HG03025 (cell line): ENCODE results near the gene ARG2.
"Not testable (repeated sequence)": the region's sequence is repeated elsewhere in the genome, so short reads cannot be mapped to it uniquely, and the experiment has no call there.

Source experiments
- ATAC-seq: cut with Tn5 transposase; IDR thresholded peaks from one replicate; pipeline ENCODE4 v1.9.1; 2021; ENCODE audit warnings: mild to moderate bottlenecking, moderate library complexity; ENCODE audit not compliant: unreplicated experiment, low FRiP score

Gene ARG2

GRCh38 chr14:67583711-67584644, 35.7 kb upstream of the ARG2 start:
- ATAC-seq = no peak

GRCh38 chr14:67584978-67585377, 34.7 kb upstream of the ARG2 start:
- ATAC-seq = no peak

GRCh38 chr14:67586369-67586768, 33.4 kb upstream of the ARG2 start:
- ATAC-seq = no peak

- no peak for ATAC-seq
Measured at GRCh38 chr14:67589204-67589770, 30.4 kb upstream of the ARG2 start.

- not testable (repeated sequence) for ATAC-seq
Measured at GRCh38 chr14:67593650-67594049, 26.1 kb upstream of the ARG2 start.

- ATAC-seq = no peak
Measured at GRCh38 chr14:67595392-67595791, 24.3 kb upstream of the ARG2 start.

- peak; percentile 95 for ATAC-seq
Measured at GRCh38 chr14:67599698-67600561, 19.8 kb upstream of the ARG2 start, which contains the start of gene PIGH. Gene PIGH (minus strand): TSS chr14:67600268. CDS start chr14:67600203, 65 bp downstream.

- not testable (repeated sequence) for ATAC-seq
Measured at GRCh38 chr14:67600562-67600974, 19.2 kb upstream of the ARG2 start.

- ATAC-seq = no peak
Measured at GRCh38 chr14:67602076-67602475, 17.6 kb upstream of the ARG2 start.

GRCh38 chr14:67602995-67603545, 16.6 kb upstream of the ARG2 start:
- ATAC-seq = no peak

- ATAC-seq = no peak
Measured at GRCh38 chr14:67607646-67608045, 12.1 kb upstream of the ARG2 start.

GRCh38 chr14:67609642-67610310, 9.9 kb upstream of the ARG2 start:
- ATAC-seq = no peak

- no peak for ATAC-seq
Measured at GRCh38 chr14:67610491-67610890, 9.2 kb upstream of the ARG2 start.

GRCh38 chr14:67618617-67619063, 1.1 kb upstream of the ARG2 start:
- ATAC-seq = no peak

GRCh38 chr14:67620217-67620785, 581 bp downstream of the ARG2 start:
- ATAC-seq = no peak

GRCh38 chr14:67622675-67623074, 3.0 kb downstream of the ARG2 start:
- no peak for ATAC-seq

- no peak for ATAC-seq
Measured at GRCh38 chr14:67623114-67623513, 3.4 kb downstream of the ARG2 start.

- not testable (repeated sequence) for ATAC-seq
Measured at GRCh38 chr14:67626131-67626530, 6.4 kb downstream of the ARG2 start.

GRCh38 chr14:67627519-67627918, 7.8 kb downstream of the ARG2 start:
- ATAC-seq = no peak

GRCh38 chr14:67630186-67630585, 10.5 kb downstream of the ARG2 start:
- no peak for ATAC-seq
